Fibroblast of lung (primary cell): Measurements from ENCODE around the gene FJX1. TPM values are rescaled to one million over a fixed set of nuclear protein-coding genes. Genes with fewer than 3 reads are reported as not detected.

ENCODE experiments used
- DNase-seq, 2 donors: peaks; one replicate each; pipeline versions ENCODE4 v3.0.0 to v3.0.0-alpha.2; 2010; ENCODE audit warnings: low read depth in 2 of 2
- H2AFZ ChIP-seq: 2 replicates; pipeline ENCODE4 v1.5.1; 2012; ENCODE audit warnings: low read length, control low read depth, inconsistent platforms
- H3K27ac ChIP-seq: 2 replicates; pipeline ENCODE4 v1.5.1; 2011; ENCODE audit warnings: low read length, control low read depth; ENCODE audit not compliant: insufficient read depth
- H3K27me3 ChIP-seq: 2 replicates; pipeline ENCODE4 v1.5.1; 2011; ENCODE audit warnings: mild to moderate bottlenecking, low read length; ENCODE audit not compliant: control insufficient read depth, insufficient read depth
- H3K36me3 ChIP-seq: 2 replicates; pipeline ENCODE4 v1.5.1; 2011; ENCODE audit warnings: low read length; ENCODE audit not compliant: control insufficient read depth, insufficient read depth
- H3K4me1 ChIP-seq: 2 replicates; pipeline ENCODE4 v1.5.1; 2011; ENCODE audit warnings: low read length; ENCODE audit not compliant: control insufficient read depth, insufficient read depth; ENCODE audit errors: extremely low read depth
- H3K4me2 ChIP-seq: 2 replicates; pipeline ENCODE4 v1.5.1; 2011; ENCODE audit warnings: low read length, control low read depth; ENCODE audit not compliant: insufficient read depth; ENCODE audit errors: extremely low read depth
- H3K4me3 ChIP-seq, 4 experiments: fragments of 200-600 bp in 1 of 4; sonication (generic) in 1 of 4; replicated peaks in 1 of 4; 2 replicates each; pipeline ENCODE4 v1.5.1; 2011 to 2016; ENCODE audit warnings: low read length in 4 of 4, low read depth in 3 of 4, mild to moderate bottlenecking in 3 of 4, control low read depth in 2 of 4, inconsistent platforms in 1 of 4, mixed read lengths in 1 of 4; ENCODE audit not compliant: insufficient read depth in 1 of 4; ENCODE audit errors: control extremely low read depth in 1 of 4
- H3K79me2 ChIP-seq: 2 replicates; pipeline ENCODE4 v1.5.1; 2012; ENCODE audit warnings: mild to moderate bottlenecking, low read length, inconsistent platforms; ENCODE audit not compliant: control insufficient read depth, insufficient read depth
- H3K9ac ChIP-seq: 2 replicates; pipeline ENCODE4 v1.5.1; 2011; ENCODE audit warnings: mild to moderate bottlenecking, low read length, control low read depth; ENCODE audit not compliant: insufficient read depth
- H3K9me3 ChIP-seq: 2 replicates; pipeline ENCODE4 v1.5.1; 2012; ENCODE audit warnings: low read depth, low read length; ENCODE audit not compliant: control insufficient read depth, insufficient read depth
- H4K20me1 ChIP-seq: 2 replicates; pipeline ENCODE4 v1.5.1; 2011; ENCODE audit warnings: low read length; ENCODE audit not compliant: control insufficient read depth, insufficient read depth; ENCODE audit errors: extremely low read depth
- CTCF ChIP-seq, 2 donors: IDR thresholded peaks in 1 of 2; conservative IDR thresholded peaks in 1 of 2; 1 replicate in 1 of 2; 2 replicates in 1 of 2; pipeline ENCODE4 v1.5.1; 2011 to 2012; ENCODE audit warnings: low read length in 2 of 2, control low read depth in 1 of 2, inconsistent platforms in 1 of 2, low read depth in 1 of 2, mild to moderate bottlenecking in 1 of 2
- EZH2 ChIP-seq: IDR thresholded peaks from 2 replicates; pipeline ENCODE4 v1.5.1; 2012; ENCODE audit warnings: low read length, control low read depth, mild to moderate bottlenecking; ENCODE audit errors: missing control alignments
- polyA minus RNA-seq: library from RNA; depleted of rRNA, polyadenylated mRNA; stranded (reverse); fragments of >200 nt; gene quantifications from 2 replicates; pipeline ENCODE4 v1.2.3, GENCODE V29; 2011; ENCODE audit warnings: low replicate concordance
- polyA plus RNA-seq, 2 donors: library from polyadenylated mRNA; depleted of rRNA in 1 of 2; stranded (reverse) in 1 of 2; unstranded in 1 of 2; fragments of >200 nt; gene quantifications; 2 replicates each; pipeline ENCODE4 v1.2.1, GENCODE V29; 2011 to 2012; ENCODE audit warnings: missing spikeins in 1 of 2
- total RNA-seq: library from RNA; depleted of rRNA; stranded (reverse); fragments of >200 nt; gene quantifications from 2 replicates; pipeline ENCODE4 v1.2.1, GENCODE V29; 2014

FJX1 gene, protein sequence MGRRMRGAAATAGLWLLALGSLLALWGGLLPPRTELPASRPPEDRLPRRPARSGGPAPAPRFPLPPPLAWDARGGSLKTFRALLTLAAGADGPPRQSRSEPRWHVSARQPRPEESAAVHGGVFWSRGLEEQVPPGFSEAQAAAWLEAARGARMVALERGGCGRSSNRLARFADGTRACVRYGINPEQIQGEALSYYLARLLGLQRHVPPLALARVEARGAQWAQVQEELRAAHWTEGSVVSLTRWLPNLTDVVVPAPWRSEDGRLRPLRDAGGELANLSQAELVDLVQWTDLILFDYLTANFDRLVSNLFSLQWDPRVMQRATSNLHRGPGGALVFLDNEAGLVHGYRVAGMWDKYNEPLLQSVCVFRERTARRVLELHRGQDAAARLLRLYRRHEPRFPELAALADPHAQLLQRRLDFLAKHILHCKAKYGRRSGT
- total RNA-seq (8.7 and 10.4 TPM in 2 replicates), polyA plus RNA-seq (4.2 and 7.1 TPM in 2 replicates), polyA minus RNA-seq (4.9 and 12.0 TPM in 2 replicates)
- polyA plus RNA-seq (2012), result 16.1 and 24.1 TPM in 2 replicates

DNA sequence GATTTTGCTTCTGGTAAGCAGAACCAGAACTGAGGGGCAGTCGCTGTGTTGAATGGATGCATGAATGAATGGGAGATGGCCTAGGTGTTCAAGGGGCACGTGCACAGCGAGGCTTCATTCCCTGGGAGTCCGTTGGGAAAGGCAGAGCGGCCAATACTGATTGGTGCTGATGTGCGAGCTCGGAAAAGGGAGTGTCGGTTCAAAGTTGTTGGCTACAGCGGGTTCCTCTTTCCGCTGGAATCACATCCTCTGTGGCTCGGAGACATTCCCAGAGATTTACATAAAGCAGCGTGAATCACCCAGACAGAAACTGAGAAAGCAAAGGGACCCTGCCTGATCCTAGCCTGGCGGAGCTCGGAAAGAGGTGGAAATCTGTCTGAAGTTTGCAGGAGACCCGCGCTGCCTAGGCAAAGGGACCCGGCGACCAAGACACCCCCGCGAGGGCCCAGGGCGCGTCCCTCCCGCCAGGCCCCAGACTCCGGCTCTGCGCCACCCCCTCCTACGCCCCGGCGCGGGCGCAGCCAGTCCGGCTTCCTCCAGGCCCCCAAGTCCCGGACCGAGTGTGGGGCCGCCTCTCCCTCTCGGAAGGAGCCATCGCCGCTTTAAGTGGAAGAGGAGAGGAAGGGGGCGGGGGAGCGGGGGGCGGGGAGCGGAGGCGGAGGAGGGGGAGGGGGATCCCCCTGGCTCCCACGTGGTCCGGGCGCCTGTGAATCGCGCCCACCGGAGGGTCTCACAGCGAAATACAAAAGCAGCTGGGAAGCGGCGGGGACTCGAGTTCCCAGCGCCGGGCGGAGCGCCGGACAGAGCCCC is at the start of gene FJX1:
Gene FJX1 (plus strand): TSS at position 774 of the 810 bp plus-strand sequence. CDS start 177 bp downstream, outside the sequence.
- TF ChIP-seq CTCF (conservative IDR thresholded peaks at IDR 0.05 in 1 of 2, IDR thresholded peaks at IDR 0.05 in 1 of 2; ENCODE audit: low read depth in 1 of 2, low read length in 2 of 2), result no peak
- TF ChIP-seq EZH2, result no peak
- Histone ChIP-seq H3K9ac (peak within 1 kb of the TSS; percentile 79), H3K79me2 (peaks cover 26% of the 10 kb centered on the region), H3K4me1 (peaks cover 4% of the 10 kb centered on the region), H3K9me3 (no peaks in the 10 kb centered on the region), H3K4me3 (peak within 1 kb of the TSS; percentile 55 to 79 (median 71)), H3K27me3 (no peaks in the 10 kb centered on the region), H2AFZ (peak within 1 kb of the TSS; percentile 71), H3K27ac (peak within 1 kb of the TSS; percentile 87), H3K4me2 (peak within 1 kb of the TSS; percentile 92), H3K36me3 (no peaks in the 10 kb centered on the region), H4K20me1 (no peaks in the 10 kb centered on the region)
- peak; percentile 92 to 94 for DNase-seq

GRCh38 chr11:35571696-35572095 is 46.6 kb upstream of the FJX1 start:
- H3K79me2 ChIP-seq, result no peaks in the 10 kb centered on the region
- no peak for DNase-seq
- H2AFZ ChIP-seq, result no peak overlapping the region
- no peaks in the 10 kb centered on the region for H3K36me3 ChIP-seq
- H4K20me1 ChIP-seq, result no peaks in the 10 kb centered on the region
- H3K9me3 ChIP-seq, result no peaks in the 10 kb centered on the region
- no peak overlapping the region for H3K9ac ChIP-seq
- H3K4me2 ChIP-seq, result no peak overlapping the region
- TF ChIP-seq CTCF (conservative IDR thresholded peaks at IDR 0.05 in 1 of 2, IDR thresholded peaks at IDR 0.05 in 1 of 2; ENCODE audit: low read depth in 1 of 2, low read length in 2 of 2), result no peak
- no peak for TF ChIP-seq EZH2
- H3K4me1 ChIP-seq, result no peaks in the 10 kb centered on the region
- H3K4me3 ChIP-seq, result no peak overlapping the region
- no peak overlapping the region for H3K27ac ChIP-seq
- no peaks in the 10 kb centered on the region for H3K27me3 ChIP-seq
